Activated T-cell treated with anti-CD3 and anti-CD28 coated beads, Interleukin-2, amount 50 U/mL, for 24 hours (primary cell): ENCODE results near the gene PLXDC1.
A peak's percentile ranks its signal among the peaks of the same experiment; 100 is the strongest.

Source experiments
- DNase-seq: peaks from one replicate; pipeline ENCODE4 v3.0.0-alpha.2; 2020
- H3K27ac Mint-ChIP-seq: 2 replicates; pipeline ENCODE4 v1.8.0; 2020; ENCODE audit warnings: mild to moderate bottlenecking, mixed read lengths
- H3K27me3 Mint-ChIP-seq: 2 replicates; pipeline ENCODE4 v1.8.0; 2020; ENCODE audit warnings: mixed read lengths
- H3K36me3 Mint-ChIP-seq: 2 replicates; pipeline ENCODE4 v1.8.0; 2020; ENCODE audit warnings: low read depth, mixed read lengths
- H3K4me1 Mint-ChIP-seq: 2 replicates; pipeline ENCODE4 v1.8.0; 2020; ENCODE audit warnings: low read depth, mixed read lengths
- H3K4me3 Mint-ChIP-seq: 2 replicates; pipeline ENCODE4 v1.8.0; 2020; ENCODE audit warnings: mild to moderate bottlenecking, moderate library complexity, mixed read lengths
- H3K9me3 Mint-ChIP-seq: 2 replicates; pipeline ENCODE4 v1.8.0; 2020; ENCODE audit warnings: mixed read lengths

The PLXDC1 gene

DNA sequence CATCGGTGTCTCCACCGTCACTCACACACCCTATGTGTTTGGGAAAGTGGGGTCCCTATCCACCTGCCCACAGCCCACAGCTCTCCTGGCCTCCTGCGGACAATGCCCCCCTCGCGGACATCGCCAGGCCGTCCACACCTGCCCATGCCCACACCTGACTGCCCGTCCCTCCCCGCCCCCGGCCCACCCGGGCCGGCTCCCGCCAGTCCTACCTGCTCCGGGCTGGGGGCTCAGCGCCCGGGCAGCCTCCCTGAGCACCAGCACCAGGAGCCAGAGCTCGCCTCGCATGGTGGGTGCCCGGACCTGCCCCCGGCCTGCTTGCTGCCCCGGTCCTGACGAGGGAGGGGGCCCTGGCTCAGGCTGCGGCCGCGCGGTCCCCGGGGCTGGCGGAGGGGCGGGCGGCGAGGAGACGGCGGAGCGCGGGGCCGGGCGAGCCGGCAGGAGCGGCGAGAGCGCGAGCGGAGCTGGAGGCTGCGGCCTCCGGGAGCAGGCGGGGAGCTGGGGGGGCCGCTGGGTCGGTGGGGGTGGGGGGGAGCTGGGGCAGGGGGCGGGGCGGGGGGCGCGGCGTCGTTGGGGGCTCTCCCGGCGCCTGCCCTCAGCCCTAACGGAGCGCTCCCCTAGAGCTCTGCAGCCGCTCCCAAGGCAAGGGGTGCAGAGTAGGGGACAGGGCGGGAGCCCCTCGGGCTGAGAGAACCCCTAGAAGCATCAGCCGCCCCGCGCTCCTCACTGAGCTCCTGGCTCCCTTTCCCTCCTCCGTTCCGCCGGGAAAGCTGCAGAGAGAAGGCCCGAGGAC, at the start of gene PLXDC1:
PLXDC1 (minus strand) TSS at position 488 of the 793 bp plus-strand sequence; CDS start at position 288, 200 bp downstream.
- Mint-ChIP-seq H3K36me3 (peaks cover 7% of the 10 kb centered on the region), H3K27ac (peak within 1 kb of the TSS; percentile 98), H3K4me1 (peaks cover 42% of the 10 kb centered on the region), H3K9me3 (no peaks in the 10 kb centered on the region), H3K4me3 (peak within 1 kb of the TSS; percentile 98), H3K27me3 (peaks cover 6% of the 10 kb centered on the region)
- peak; percentile 59 for DNase-seq

- H3K4me1 Mint-ChIP-seq, result peaks cover 52% of the 10 kb centered on the region
- H3K36me3 Mint-ChIP-seq, result peaks cover 58% of the 10 kb centered on the region
- peak overlapping the region; percentile 99 for H3K4me3 Mint-ChIP-seq
- no peaks in the 10 kb centered on the region for H3K27me3 Mint-ChIP-seq
- DNase-seq, result no peak
- H3K9me3 Mint-ChIP-seq, result no peaks in the 10 kb centered on the region
- H3K27ac Mint-ChIP-seq, result peak overlapping the region; percentile 100
These were observed 49.6 kb upstream of the PLXDC1 start for GRCh38 chr17:39200957-39201510.

DNA sequence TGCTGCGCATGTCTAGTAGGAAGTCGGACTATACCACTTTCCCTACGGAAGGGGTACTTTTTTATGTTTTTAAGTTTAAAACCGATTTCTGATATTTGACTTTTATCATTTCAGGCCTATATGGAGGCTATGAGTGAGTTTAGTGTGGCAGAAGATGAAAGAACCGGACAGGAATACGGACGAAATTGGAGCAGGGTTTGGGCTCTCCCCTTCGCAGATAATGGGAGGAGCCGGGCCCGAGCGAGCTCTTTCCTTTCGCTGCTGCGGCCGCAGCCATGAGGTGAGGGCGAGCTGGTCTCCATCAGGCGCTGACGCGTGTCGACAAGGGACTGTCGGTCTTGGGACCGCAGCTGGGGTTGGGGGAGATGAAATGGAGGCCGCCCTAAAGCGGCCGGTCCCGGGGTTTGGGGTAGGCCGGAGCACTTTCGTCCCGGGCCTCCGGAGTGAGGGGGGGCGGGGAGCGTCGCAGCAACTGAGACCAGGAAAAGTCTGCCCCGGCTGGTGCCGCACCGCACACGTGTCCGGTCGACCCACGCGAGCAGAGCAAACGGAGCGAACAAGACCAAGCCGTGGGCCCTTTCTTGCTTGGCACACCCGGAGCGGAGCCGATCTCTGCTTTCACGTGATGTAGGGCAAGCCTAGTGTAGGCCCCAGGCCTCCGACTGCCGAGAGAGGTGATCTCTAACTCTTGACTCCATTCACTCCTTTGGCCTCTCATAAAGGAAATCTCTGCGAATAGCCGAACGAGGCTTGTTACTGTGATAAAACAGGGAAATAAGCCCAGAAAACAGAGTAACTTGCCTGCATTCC, 48.8 kb upstream of the PLXDC1 start, which contains the start of gene RPL19:
RPL19 (plus strand) TSS at position 214 of the 810 bp plus-strand sequence; CDS start at position 276, 62 bp downstream.
- peaks cover 56% of the 10 kb centered on the region for H3K36me3 Mint-ChIP-seq
- DNase-seq, result peak; percentile 88
- no peaks in the 10 kb centered on the region for H3K27me3 Mint-ChIP-seq
- no peaks in the 10 kb centered on the region for H3K9me3 Mint-ChIP-seq
- H3K4me3 Mint-ChIP-seq, result peak within 1 kb of the TSS; percentile 99
- peak within 1 kb of the TSS; percentile 100 for H3K27ac Mint-ChIP-seq
- H3K4me1 Mint-ChIP-seq, result peaks cover 59% of the 10 kb centered on the region

GRCh38 chr17:39199820-39200069, 48.3 kb upstream of the PLXDC1 start:
- peak; percentile 84 for DNase-seq
- no peaks in the 10 kb centered on the region for H3K9me3 Mint-ChIP-seq
- H3K4me3 Mint-ChIP-seq, result peak overlapping the region; percentile 99
- peaks cover 51% of the 10 kb centered on the region for H3K36me3 Mint-ChIP-seq
- H3K27ac Mint-ChIP-seq, result peak overlapping the region; percentile 100
- H3K27me3 Mint-ChIP-seq, result no peaks in the 10 kb centered on the region
- peaks cover 59% of the 10 kb centered on the region for H3K4me1 Mint-ChIP-seq

DNA sequence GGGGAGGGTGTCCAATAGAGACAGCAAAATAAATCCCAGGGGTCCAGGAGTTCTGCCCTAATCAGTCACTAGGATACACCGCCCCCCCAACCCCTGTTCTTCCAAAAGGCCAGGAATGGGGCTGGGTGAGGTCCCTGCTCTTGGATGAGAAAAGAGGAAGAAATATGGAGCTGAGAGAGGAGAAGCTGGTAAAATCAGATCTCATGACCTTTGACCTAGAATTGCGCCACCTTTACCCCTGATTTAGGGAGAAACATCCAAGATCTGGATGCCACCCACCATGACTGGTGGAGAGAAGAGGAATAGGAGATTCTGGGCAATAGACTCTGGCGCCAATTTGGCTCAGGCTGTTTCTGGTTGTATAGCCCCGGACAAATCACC, 46.7 kb upstream of the PLXDC1 start:
- DNase-seq, result no peak
- peak overlapping the region; percentile 66 for H3K27ac Mint-ChIP-seq
- peaks cover 53% of the 10 kb centered on the region for H3K4me1 Mint-ChIP-seq
- H3K36me3 Mint-ChIP-seq, result peaks cover 43% of the 10 kb centered on the region
- H3K4me3 Mint-ChIP-seq, result peak overlapping the region; percentile 99
- H3K9me3 Mint-ChIP-seq, result no peaks in the 10 kb centered on the region
- H3K27me3 Mint-ChIP-seq, result no peaks in the 10 kb centered on the region

DNA sequence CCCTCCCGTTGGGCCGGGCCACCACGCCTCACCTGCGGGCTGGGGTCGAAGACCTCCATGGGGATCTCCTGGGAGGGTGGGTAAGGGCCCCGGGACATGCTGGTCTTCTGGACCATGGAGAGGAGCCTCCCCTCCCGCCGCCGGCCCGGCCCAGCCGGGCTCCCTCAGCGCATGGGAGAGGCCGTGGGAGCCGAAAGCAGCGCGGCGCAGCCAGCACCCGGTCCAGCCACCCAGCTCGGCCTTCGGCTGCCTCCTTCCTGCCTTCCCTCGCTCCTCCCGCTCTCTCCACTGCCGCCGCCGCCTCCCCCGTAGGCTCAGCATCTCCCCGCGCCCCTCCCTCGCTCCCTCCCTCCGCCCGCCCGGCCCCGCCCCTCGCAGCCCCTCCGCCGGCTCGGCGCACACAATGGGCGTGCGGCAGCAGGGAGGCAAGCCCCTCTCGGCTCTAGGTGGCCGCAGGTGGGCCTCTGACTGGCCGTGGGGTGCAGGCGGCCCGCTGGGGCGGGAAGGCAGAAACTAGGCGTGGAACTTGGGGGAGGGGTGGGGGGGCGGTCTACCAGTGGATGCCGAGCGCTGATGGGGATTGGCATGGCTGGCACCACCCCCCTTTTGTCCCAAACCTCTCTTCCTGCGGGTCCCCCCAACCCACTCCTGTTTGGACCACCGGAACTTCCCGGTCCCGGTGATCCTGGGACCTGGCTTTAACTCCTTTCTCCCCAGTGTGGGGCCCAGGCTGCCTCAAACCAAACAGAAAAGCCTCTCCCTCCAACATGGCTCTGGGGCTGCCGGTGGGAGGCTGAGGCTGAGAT, 46.1 kb upstream of the PLXDC1 start, which contains the start of gene CACNB1:
CACNB1 (minus strand) TSS at position 290 of the 806 bp plus-strand sequence; CDS start at position 116, 174 bp downstream.
- H3K9me3 Mint-ChIP-seq, result no peaks in the 10 kb centered on the region
- peaks cover 49% of the 10 kb centered on the region for H3K4me1 Mint-ChIP-seq
- no peaks in the 10 kb centered on the region for H3K27me3 Mint-ChIP-seq
- peak within 1 kb of the TSS; percentile 99 for H3K4me3 Mint-ChIP-seq
- peak; percentile 83 for DNase-seq
- H3K36me3 Mint-ChIP-seq, result peaks cover 43% of the 10 kb centered on the region
- H3K27ac Mint-ChIP-seq, result peak within 1 kb of the TSS; percentile 80

DNA sequence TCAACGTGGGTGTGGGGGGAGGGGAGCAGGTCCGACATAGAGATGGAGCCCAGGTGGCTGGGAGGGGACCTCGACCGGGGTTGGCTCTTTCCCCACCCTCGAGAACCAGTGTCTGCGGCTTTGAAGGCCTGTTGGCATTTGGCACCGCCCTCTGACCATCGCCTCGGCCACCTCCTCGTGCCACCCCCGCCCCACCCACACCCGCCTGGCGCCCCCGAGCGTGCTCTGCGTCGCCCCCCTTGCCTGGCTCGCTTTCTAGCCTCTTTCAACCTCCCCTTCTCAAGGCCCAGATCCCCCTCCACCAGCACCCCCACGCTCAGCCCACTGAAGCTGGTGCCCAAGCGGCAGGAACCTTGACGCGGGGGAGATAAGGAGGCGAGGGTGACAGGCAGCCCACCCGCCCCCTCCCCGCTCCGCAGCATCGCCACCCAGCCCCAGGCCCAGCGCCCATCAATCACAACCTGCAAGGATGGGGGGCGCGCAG, 45.4 kb upstream of the PLXDC1 start:
- Mint-ChIP-seq H3K36me3 (peaks cover 43% of the 10 kb centered on the region), H3K4me3 (peak overlapping the region; percentile 99), H3K27me3 (no peaks in the 10 kb centered on the region), H3K9me3 (no peaks in the 10 kb centered on the region), H3K4me1 (peaks cover 42% of the 10 kb centered on the region), H3K27ac (peak overlapping the region; percentile 66)
- no peak for DNase-seq

DNA sequence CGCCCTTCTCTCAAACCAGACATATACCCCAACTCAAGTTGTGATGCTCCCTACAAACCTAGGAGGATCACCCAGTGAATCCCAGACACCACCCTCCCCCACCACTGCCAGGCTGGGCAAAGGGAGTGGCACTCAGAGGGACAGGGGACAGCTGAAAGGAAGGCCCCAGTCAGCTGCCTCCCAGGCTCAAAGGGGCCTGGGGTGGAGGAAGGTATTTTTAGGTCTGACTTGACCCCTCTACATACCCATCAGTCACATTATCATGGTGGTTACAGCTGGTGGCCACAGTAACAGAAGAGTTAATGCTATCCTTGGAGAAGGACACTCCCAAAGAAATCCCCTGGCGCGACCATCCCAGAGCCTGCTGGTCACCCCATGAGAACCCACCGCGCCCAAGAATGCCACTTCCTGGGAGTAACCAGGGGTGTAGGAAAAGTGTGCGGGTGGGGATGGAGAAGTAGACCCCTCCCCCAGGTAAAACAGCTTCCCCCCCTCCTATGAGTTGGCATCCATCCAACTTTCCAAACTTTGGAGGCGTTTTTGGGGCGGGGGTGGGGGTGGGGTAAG, 44.9 kb upstream of the PLXDC1 start:
- Mint-ChIP-seq H3K4me3 (peak overlapping the region; percentile 99), H3K9me3 (no peaks in the 10 kb centered on the region), H3K27me3 (no peaks in the 10 kb centered on the region), H3K36me3 (peaks cover 43% of the 10 kb centered on the region), H3K27ac (peak overlapping the region; percentile 67), H3K4me1 (peaks cover 39% of the 10 kb centered on the region)
- DNase-seq, result no peak

DNA sequence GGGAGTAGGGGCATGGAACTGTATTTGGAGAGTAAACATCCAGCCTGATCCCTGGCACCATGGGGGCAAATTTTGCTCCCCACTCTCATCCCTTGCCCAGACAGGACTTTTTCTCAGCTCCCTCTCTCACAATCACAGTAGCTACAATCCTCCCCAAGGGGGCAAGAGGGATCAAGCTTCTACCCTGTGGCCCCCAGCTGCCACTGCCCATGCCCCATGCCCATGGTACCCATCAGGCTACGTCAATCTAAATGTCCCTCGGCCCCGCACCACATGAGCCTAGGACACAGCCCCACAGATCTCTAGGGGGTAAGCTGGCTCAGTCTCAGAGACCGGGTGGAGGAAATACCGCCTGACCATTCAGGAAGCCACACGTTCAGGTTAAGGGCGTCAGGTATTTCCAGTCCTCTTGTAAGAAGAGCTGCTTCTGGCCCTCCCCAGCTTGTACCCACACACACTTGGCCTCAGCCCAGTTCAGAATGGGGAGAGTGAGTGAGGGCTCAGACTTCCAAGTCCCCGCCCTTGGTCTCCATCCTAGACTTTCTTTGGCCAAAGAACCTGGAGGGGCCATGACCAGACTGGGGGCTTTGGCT, 44.2 kb upstream of the PLXDC1 start:
- no peak for DNase-seq
- H3K9me3 Mint-ChIP-seq, result no peaks in the 10 kb centered on the region
- H3K27ac Mint-ChIP-seq, result peak overlapping the region; percentile 69
- H3K4me3 Mint-ChIP-seq, result peak overlapping the region; percentile 99
- H3K4me1 Mint-ChIP-seq, result peaks cover 37% of the 10 kb centered on the region
- peaks cover 38% of the 10 kb centered on the region for H3K36me3 Mint-ChIP-seq
- H3K27me3 Mint-ChIP-seq, result no peaks in the 10 kb centered on the region

- no peaks in the 10 kb centered on the region for H3K27me3 Mint-ChIP-seq
- H3K4me1 Mint-ChIP-seq, result peaks cover 37% of the 10 kb centered on the region
- H3K4me3 Mint-ChIP-seq, result no peak overlapping the region
- H3K9me3 Mint-ChIP-seq, result no peaks in the 10 kb centered on the region
- H3K36me3 Mint-ChIP-seq, result peaks cover 33% of the 10 kb centered on the region
- H3K27ac Mint-ChIP-seq, result no peak overlapping the region
- no peak for DNase-seq
These were observed 43.6 kb upstream of the PLXDC1 start for GRCh38 chr17:39194985-39195524.

DNA sequence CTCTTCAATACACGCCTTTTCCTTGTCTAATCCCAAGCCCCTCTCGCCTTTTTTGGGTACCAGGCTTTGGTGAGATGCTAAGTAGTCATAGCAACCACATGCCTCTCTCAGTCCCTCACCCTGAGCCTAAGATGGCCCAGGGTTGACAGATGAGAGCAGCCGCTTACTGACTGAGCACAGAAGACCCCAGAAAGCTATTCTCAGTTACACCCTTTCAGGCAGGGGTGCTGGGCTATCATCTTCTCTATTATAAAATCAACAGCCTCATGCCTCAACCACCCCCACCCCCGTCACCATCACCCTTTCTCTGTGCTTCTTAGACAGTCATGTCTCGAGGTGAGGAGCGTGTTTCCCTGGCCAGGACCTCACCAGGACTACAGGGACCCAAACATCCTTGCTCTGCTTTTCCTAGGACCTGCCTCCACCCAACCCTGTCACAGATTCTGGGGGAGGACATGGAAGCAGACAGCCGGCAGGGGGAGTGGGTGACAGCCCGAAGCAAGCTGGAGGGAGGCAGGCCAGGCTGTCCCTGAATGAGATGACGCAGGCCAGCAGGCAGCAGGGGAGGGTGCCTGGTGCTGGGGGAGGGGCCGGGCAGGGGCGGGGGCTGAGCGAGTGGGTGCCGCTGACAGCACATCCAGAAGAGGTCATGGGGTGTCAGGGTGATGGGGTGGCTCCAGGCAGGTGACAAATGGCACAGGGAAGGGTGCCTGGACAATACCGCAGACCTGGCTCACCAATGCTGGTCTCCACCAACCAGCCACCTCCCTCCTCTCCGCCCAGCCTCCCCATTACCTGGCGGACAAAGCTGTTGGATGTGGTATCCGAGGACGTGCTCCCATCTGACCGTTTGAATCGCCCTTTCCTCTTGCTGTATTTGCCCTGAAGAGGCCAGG, 42.9 kb upstream of the PLXDC1 start:
- Mint-ChIP-seq H3K27ac (peak overlapping the region; percentile 3), H3K36me3 (peaks cover 29% of the 10 kb centered on the region), H3K27me3 (no peaks in the 10 kb centered on the region), H3K4me3 (no peak overlapping the region), H3K4me1 (peaks cover 32% of the 10 kb centered on the region), H3K9me3 (no peaks in the 10 kb centered on the region)
- DNase-seq, result no peak

GRCh38 chr17:39193346-39193745, 41.9 kb upstream of the PLXDC1 start:
- Mint-ChIP-seq H3K36me3 (peaks cover 34% of the 10 kb centered on the region), H3K4me3 (no peak overlapping the region), H3K4me1 (peaks cover 23% of the 10 kb centered on the region), H3K9me3 (no peaks in the 10 kb centered on the region), H3K27me3 (no peaks in the 10 kb centered on the region), H3K27ac (no peak overlapping the region)
- DNase-seq, result no peak
